ENCODE measurements around the gene B4GAT1. TPM values are rescaled to one million over a fixed set of nuclear protein-coding genes. Genes with fewer than 3 reads are reported as not detected.

B4GAT1 gene
- total and polyA plus RNA-seq, 9 of the 15 experiments (the other 6 are each of a cell fraction or from before 2014, with no cell fraction given) = 0.86 to 9.5 (median 3.8) TPM

- peak; percentile 68; the same call in 1 of the 2 replicates for TF ChIP-seq ZBTB33 (CRISPR knock-in tag; IDR thresholded peaks at IDR 0.05)
- TF ChIP-seq CHD2 (IDR thresholded peaks at IDR 0.05; ENCODE audit: low read depth, low read length) = no peak
- no peak for TF ChIP-seq THRA (IDR thresholded peaks at IDR 0.05)
- TF ChIP-seq POLR2G (IDR thresholded peaks at IDR 0.05; ENCODE audit: low read depth, low read length) = peak; percentile 29
- peak; percentile 75 for TF ChIP-seq GABPB1 (CRISPR knock-in tag; IDR thresholded peaks at IDR 0.05)
- TF ChIP-seq SMAD2 (IDR thresholded peaks at IDR 0.05; ENCODE audit: low read depth, low read length) = no peak
- no peak for TF ChIP-seq RREB1 (CRISPR knock-in tag; IDR thresholded peaks at IDR 0.05)
- TF ChIP-seq RFX5 (IDR thresholded peaks at IDR 0.05; ENCODE audit: low read depth, low read length) = no peak
- no peak for TF ChIP-seq TCF3 (CRISPR knock-in tag; IDR thresholded peaks at IDR 0.05)
- peak; percentile 57; the same call in 1 of the 2 replicates for TF ChIP-seq ZBTB7A (IDR thresholded peaks at IDR 0.05; ENCODE audit: borderline replicate concordance, control insufficient read depth, low read depth, low read length)
- no peak for TF ChIP-seq RB1 (IDR thresholded peaks at IDR 0.05; ENCODE audit: low read depth)
- no peak for TF ChIP-seq HES1 (IDR thresholded peaks at IDR 0.05; ENCODE audit: low read depth)
- TF ChIP-seq CAMTA2 (CRISPR knock-in tag; conservative IDR thresholded peaks at IDR 0.05) = no peak
- TF ChIP-seq RAD21 (CRISPR knock-in tag; conservative IDR thresholded peaks at IDR 0.05 in 1 of 2, IDR thresholded peaks at IDR 0.05 in 1 of 2) = peak; percentile 76 to 80
- TF ChIP-seq WHSC1 (IDR thresholded peaks at IDR 0.05; ENCODE audit: low read length) = no peak
- no peak for TF ChIP-seq SIX5 (IDR thresholded peaks at IDR 0.05; ENCODE audit: borderline replicate concordance in 1 of 2, insufficient read depth in 1 of 2, low read depth in 1 of 2, low read length in 2 of 2)
- TF ChIP-seq RFX1 (IDR thresholded peaks at IDR 0.05) = peak; percentile 96
- TF ChIP-seq ZNF354B (CRISPR knock-in tag; IDR thresholded peaks at IDR 0.05) = no peak
These were observed 11.0 kb downstream of the B4GAT1 start, which contains the start of gene RIN1 (continued) for GRCh38 chr11:66336234-66337102.
